GM18870 (cell line): ENCODE results near the gene BTBD2.

Source experiments
- ATAC-seq: cut with Tn5 transposase; IDR thresholded peaks from one replicate; pipeline ENCODE4 v1.9.1; 2021; ENCODE audit warnings: moderate library complexity; ENCODE audit not compliant: unreplicated experiment

Gene BTBD2

GRCh38 chr19:1987197-1988187, 28.0 kb downstream of the BTBD2 start:
- ATAC-seq, result no peak

DNA sequence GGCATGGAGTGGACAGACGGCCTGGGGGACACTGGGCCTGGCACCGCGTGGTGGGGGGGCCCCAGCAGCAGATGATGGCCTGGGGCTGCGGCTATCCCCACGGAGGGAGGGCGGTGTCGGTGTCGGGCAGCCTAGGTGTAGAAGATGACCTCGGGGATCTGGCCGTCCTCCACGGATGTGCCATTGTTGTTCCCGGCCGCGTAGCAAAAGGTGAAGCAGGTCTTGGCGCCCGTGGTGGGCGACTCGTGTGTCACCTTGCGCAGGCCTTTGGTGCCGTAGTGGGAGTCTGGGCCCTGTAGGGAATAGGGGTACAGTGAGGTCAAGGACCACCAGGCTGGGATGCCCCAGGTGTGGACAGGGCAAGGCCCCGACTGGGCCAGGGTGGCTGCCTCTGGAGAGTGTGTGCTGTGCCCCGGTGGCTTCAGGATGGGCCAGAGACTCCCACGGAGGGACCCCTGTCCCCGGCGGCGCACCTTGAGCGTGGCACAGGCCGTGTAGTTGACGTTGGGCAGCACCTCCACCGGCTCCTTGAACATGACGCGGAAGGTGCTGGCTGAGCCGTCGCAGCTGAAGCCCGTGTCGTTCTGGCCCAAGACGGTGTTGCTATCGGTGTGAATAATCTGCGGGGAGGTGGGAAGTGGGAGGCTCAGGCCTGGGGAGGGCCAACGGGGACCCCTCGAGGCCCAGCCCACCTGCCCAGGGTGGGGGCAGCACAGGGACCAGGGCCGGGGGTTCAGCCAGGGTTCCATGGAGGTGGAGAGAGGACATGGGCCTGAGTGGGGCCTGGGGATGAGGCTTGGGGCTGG, 29.0 kb downstream of the BTBD2 start:
- ATAC-seq, result no peak

DNA sequence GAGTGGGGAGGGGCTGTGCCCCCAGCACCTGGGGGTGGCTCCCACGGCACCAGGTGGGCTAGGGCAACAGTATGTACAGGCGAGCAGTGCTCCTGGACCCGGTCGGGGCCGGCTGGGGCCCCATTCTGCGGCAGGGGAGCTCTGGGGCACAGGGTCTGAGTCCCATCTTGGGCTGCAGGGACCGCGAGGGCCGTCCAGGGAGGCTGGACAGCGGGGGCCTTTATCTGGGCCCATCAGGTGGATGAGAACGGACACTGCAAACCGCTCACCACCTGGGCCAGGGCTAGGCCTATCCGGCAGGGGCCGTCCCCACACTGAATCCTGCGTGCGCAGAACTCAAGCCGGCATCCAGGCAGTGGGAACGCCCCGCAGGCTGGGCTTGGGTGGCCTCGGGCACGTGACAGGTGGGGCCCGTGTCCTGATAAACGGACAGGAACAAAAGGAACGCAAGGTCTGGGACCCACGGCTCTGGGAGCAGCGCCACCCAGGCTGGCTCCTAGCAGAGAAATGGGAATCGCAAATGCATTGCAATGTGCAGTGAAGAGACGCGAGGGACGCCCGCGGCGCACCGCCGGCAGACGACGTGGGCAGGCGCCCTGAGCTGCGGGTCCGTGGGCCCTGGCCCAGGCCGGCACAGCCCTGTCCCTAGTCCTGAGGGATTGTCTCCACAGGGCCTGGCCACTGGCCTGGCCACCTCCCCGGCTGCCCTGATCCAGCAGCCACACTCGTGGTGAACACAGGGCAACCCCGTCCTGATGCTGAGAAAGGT, 29.7 kb downstream of the BTBD2 start:
- ATAC-seq, result no peak

GRCh38 chr19:1984357-1984756, 31.2 kb downstream of the BTBD2 start:
- ATAC-seq, result no peak

- ATAC-seq, result no peak
Observed at GRCh38 chr19:1981253-1981652, 34.3 kb downstream of the BTBD2 start.

DNA sequence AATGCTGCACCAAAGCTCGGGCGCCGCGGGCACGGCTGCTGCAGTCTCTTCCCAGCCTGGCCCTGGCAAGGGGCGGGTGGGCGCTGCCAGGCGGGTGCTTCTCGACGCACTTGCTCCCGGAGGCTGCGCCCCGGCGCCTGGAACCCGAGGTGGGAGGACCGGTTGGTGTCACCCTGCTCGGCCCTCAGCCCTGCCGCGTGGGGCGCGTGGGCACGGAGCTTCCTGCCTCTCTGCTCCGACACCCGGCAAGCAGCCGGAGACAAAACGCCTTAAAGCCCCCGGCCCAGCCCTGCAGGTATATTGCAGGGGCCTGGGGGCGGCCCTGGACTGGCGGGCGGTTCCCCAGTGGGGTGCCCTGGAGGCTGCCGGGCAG, 34.7 kb downstream of the BTBD2 start:
- ATAC-seq, result no peak

DNA sequence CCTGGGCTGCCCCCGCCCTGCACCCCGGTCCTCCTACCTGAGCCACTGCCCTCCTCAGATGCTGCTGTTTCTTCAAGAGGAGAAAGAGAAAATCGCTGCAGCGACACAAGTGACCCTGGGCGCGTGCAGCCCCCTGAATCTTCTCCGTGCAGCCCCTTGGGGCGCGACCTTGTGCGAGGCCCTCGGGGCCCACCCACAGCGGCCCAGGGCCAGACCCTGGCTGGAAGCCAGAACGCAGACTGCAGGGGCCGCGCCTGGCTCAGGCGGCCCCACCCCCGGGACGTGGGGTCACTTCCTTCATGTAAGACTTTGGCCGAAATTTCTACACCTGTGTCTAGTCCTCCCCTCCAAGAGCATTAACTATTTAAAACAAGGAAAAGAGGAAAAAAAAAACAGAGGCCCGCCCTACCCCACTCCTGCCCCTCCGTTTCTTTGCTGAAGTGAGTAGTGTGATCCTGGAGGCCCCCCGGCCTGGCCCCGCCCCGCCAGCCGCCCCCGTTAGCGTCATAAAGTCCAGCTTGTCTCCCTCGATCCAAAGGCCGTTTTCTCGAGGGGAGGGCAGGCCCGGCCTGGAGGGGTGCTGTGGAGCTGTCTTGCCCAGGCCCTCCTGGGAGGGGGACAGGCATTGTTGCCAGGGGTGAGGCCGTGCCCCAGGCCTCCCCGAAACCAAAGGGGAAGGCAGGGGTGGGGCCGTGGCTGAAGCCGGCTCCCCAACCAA, 35.3 kb downstream of the BTBD2 start:
- ATAC-seq, result no peak

GRCh38 chr19:1979642-1980041, 35.9 kb downstream of the BTBD2 start:
- no peak for ATAC-seq

DNA sequence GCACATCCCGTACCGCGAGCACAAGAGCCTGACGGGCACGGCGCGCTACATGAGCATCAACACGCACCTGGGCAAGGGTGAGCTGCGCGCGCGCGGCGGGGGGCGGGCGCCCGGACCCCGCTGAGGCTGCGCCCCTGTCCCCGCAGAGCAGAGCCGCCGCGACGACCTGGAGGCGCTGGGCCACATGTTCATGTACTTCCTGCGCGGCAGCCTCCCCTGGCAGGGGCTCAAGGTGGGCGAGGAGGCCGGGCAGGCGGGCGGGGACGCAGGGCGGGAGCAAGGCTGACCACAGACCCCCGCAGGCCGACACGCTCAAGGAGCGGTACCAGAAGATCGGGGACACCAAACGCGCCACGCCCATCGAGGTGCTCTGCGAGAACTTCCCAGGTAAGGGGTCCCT, 36.5 kb downstream of the BTBD2 start:
- no peak for ATAC-seq

DNA sequence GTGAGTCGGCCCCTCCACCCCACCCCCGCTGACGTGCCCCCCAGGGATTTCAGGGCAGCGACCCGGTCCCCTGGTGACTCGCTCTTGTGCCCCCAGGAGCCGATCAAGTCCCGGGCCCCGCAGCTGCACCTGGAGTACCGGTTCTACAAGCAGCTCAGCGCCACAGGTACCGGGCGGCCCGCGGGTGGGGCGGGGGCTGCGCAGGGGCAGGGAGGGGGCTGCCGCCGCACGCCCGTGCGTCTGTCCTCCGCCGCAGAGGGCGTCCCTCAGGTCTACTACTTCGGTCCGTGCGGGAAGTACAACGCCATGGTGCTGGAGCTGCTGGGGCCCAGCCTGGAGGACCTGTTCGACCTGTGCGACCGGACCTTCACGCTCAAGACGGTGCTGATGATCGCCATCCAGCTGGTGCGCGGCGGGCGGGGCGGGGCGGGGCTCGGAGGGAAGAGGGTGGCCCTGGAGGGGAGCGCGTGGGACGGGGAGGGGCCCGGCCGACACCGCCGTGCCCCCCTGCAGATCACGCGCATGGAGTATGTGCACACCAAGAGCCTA, 37.1 kb downstream of the BTBD2 start:
- ATAC-seq, result no peak

- no peak for ATAC-seq
Observed at GRCh38 chr19:1977120-1977519, 38.4 kb downstream of the BTBD2 start.

DNA sequence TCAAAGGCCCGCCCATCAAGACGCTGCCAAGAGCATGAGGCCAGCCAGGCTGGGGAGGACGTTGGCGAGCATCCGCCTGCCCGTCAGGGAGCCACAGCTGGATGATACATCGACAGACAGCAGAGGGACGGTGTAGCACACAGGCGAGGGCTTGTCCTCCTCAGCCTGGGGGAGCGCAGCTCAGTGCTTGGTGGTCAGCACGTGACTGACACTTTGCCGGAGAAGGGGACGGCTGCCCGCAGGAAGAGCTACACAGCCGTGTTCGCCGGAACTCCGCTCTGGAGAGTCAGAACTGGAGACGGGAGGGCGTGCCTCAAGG, 40.4 kb downstream of the BTBD2 start:
- no peak for ATAC-seq

DNA sequence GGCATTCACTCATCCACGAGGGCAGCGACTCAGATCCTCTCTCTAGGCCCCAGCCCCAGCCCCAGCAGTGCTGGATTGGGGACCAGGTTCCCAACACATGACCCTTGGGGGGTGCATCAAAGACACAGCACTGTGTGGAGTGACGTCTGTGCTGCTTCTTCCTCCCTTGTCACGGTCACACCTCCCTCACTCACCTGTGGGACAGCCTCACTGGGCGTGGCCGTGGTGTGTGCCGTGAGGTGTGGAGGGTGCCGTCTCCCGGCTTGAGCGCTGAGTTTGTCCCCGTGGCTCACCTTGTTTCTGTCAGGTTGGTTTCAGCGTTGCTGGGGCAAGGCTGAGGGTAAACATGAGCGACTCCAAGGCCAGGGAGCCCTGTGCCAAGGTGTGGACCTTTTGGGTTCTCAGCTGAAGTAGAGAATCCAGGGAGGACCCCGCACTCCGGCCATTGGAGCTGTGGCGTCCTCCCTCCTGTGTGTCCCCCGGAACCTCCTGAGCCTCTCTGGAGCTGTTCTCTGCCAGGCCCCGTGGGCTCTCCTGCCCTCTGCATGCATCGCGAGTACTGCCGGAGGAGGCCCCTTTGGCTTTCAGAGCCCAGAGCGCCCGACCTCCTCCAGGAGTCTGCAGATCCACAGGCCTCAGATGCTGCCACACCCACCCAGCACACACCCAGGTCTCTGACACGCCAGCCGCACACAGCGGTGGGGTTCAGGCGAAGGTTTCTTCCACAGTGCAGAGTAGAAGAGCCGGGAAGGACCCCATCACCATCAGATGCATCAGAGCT, 40.9 kb downstream of the BTBD2 start:
- ATAC-seq, result no peak

GRCh38 chr19:1970806-1971502, 44.6 kb downstream of the BTBD2 start:
- ATAC-seq, result no peak

DNA sequence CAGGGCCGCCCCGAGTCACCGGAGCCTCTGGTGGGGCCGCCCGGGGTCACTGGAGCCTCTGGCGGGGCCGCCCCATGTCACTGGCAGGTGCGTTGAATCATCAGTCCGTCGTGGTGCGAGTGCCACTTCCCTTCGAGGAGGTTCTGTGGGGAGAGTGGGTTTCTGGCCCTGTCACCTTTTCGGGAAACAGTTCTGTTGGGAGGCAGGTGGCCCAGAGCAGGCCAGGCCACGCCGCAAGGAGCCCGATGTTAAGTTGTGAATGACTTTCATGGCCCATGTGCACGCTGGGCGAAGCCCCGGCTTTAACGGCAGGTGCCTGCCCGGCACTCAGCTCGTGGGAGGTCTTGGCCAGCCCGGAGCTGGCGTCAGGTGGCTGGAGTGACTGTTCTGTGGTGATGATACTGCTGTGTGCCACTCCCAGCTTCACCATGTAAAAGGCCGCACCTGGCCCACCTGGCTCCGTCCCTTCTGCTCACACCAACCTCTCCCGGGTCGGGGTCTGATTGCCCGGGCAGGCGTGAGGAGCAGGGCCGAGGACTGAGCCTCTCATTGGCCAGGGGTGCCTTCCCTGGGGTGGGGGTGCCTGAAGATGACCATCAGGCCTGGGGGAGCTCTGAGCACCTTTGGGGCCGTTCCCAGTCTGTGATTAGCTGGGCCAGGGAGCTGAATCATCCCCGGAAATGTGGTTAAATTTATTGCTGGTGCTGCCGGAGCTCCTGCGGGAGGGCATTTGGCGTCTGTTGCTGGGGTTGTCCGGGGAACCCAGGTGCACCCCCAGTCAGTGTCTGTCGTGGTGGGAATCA, 45.3 kb downstream of the BTBD2 start:
- no peak for ATAC-seq

GRCh38 chr19:1969176-1970002, 46.1 kb downstream of the BTBD2 start:
- ATAC-seq, result no peak
